K562 (cell line): ENCODE results near the gene CLNK.

Source experiments
- STAT6 ChIP-seq: sonication (generic); formaldehyde crosslinking; IDR thresholded peaks from 2 replicates; pipeline ENCODE4 v1.8.1; 2023; ENCODE audit warnings: mild to moderate bottlenecking, missing genetic modification reagents
- TEAD4 ChIP-seq, 2 experiments: sonication (generic) in 1 of 2; formaldehyde crosslinking in 1 of 2; IDR thresholded peaks; 2 replicates each; pipeline versions ENCODE4 v1.6.1 to v1.8.0; 2012 to 2022; ENCODE audit warnings: borderline replicate concordance in 1 of 2, inconsistent platforms in 1 of 2, low read length in 1 of 2, mild to moderate bottlenecking in 1 of 2, missing genetic modification reagents in 1 of 2
- ZNF384 ChIP-seq: IDR thresholded peaks from 2 replicates; pipeline ENCODE4 v1.6.1; 2012; ENCODE audit warnings: low read depth, low read length, improper control_type of control experiment

- TF ChIP-seq ZNF384 (no peak), STAT6 (CRISPR knock-in tag) (no peak), TEAD4 (IDR thresholded peaks at IDR 0.05; ENCODE audit: low read length) (no peak), TEAD4 (CRISPR knock-in tag; IDR thresholded peaks at IDR 0.05; ENCODE audit: borderline replicate concordance) (no peak)
Measured at GRCh38 chr4:10629394-10629793, 55.2 kb downstream of the CLNK start.
